Activated CD4-positive, alpha-beta T cell treated with anti-CD3 and anti-CD28 coated beads, Interleukin-2, Interleukin-6, amounts not matched to agents 100 ng/mL and 50 ng/mL, durations not matched to agents 16 hours and 8 hours (primary cell): ENCODE results near the gene UBTF.
A peak's percentile ranks its signal among the peaks of the same experiment; 100 is the strongest.

Source experiments
- DNase-seq: peaks from one replicate; pipeline ENCODE4 v3.0.0-alpha.2; 2020

UBTF gene

DNA sequence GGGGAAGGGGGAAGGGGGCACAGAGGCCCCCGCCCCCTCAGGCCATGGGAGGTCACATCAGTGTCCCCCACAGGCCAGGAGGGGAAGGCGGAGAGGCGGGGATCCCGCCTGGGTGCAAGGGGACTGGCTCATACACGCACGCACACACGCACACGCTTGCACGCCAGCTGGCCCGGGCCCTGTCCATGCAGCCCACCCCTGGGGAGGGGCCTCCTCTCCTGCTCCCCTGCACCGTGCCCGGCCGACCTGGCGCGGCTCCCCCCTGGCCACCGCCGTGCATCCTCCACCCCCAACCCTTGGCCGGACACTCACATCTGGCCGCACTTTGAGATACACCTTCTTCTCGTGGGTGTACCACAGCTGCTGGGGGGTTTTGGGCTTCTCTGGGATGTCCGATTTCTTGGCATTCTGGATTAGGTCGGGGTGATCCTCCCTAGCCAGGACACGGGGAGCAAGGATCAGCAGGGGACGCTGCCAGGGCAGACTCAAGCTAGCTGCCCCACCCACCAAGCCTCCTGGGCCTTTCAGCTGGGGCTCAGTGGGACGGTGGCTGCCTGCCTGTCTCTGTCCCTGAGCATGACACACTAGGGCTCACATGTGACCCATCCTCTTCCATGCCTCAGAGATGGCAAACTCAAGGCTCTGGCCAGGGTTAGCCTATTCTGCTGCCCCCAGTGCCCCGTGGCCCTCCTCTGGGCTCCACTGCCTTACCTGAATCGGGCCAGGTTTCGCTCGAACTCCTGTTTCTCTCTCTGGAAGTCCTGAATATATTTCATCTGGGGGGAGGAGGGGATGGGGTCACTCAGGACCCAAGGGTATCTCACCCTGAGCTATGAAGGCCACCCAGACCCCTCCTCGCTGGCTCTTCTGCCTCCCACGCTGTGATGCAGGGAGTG lies 6.7 kb downstream of the UBTF start:
- DNase-seq = no peak

DNA sequence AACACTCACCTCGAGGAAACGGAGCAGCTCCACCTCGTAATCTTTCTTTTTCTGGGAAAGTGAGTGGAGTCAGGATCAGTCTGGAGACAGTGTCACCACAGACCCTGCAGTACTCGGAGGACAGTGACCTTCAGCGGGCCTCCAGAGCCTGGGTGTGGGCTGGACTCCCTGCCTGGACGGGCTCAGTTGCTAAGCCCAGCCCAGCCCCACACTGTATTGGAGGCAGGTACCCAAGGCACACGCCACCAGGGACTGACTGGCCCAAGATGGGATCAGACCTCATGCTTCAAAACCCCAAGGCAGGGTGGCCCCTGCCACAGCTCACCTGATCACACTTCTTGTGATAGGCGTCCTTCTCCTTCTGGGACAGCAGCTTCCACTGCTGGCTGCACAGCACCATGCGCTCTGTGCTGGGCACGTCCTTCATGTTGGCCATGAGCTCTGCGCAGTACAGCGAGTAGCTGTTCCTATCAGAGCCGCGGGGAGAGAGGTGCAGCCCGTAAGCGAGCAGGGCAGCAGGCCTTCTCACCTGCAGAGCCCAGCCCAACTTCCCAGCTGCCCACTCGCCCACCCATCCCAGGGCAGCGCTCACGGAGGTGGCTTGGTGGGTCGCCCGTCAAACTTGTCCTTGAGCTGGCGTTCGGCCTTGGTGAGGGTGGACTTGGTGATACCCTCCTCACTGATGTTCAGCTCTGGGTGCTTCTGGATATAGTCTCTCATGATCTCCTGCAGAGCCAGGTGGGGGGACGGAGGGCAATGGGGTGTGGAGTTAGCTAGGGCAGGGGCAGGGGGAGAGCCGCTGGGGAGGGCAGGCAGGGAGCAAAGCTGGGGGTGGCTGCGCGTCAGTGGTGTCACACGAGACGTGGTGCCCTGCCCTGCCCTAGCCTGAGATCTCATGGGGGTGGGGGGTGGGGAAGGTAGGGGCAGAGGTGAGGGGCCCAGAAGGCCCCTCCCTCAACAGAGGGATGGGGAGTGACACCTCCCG lies 7.9 kb downstream of the UBTF start:
- DNase-seq = no peak

DNA sequence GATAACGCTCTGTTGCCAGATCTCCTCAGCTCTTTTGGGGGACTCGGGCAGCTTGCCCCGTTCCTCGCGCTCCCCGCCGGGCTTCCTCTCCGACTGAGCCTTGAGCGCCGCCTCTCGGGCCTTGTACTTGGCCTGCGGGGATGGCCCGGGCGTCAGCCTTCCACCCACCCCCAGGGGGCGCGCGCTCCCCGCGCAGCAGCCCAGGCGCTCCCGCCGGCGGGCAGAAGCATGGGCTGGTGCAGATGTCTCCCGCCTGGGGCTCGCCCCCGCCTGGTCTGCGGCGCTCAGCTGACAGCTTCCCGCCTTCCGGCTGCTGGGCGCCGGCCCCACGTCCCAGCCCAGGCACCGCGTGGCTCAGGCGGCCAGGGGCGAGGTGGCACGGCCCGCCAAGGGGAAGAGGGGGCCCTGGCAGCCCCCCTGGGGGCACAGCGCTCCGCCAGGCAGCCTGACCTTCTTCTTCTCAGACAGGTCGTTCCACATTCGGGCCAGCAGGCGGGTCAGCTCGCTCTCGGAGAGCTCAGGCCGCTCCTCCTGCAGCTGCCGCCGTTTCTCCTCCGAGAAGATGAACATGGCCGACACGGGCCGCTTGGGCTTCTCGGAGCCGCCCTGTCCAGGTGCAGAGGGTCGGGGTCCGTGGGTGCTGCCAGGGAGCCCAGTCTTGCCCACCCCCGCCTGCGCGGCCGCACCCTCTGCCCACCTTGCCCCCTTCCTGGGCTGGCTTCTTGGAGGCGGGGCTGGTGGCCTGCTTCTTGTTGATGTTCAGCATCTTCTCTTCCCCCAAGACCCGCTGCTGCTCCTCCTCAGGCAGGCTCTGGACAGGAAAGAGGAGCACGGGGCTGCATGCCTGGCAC lies 8.9 kb downstream of the UBTF start:
- peak; percentile 95 for DNase-seq

DNA sequence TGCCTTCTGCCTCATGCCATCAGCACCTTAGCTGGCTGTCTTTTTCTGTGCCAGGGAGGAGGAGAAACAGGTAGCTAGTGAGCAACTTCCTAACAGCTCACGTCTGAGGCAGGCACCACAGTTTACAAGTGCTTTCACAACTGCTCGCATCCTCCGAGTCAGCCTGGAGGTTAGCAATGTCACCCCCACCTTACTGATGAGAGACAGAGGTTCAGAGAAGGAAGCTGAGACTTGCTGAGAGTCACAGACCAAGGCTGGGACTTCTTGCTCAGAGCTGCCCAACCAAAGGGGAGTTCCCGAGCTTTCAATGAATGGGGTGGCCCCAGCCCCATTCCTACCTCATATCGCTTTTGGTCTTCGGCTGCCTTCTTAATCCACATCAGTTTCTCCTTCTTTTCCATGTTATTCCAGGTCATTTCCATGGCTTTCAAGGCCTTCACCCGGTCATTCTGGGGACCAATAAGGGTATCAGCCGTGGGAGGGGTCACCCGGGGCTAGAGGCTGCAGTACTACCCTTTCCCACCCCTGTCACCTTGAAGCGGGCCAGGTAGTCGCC lies 9.6 kb downstream of the UBTF start:
- peak; percentile 59 for DNase-seq

DNA sequence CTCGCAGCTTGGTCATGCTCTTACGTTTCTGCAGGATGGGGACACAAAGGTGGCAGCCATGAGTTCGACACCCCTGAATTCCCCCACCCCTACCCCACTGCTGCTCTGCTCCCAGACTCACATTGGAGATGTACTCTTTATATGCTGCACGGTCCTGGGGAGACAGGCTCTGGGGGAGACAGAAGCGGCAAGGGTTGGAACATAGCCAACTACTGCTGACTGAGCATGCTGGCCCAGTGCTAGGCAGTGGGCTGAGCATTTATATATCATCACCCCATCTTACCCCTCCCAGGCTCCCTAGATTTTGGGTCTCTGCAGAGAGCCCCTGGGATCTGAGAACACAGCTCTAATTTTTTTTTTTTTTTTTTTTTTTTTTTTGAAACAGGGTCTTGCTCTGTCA lies 11.7 kb downstream of the UBTF start:
- no peak for DNase-seq

DNA sequence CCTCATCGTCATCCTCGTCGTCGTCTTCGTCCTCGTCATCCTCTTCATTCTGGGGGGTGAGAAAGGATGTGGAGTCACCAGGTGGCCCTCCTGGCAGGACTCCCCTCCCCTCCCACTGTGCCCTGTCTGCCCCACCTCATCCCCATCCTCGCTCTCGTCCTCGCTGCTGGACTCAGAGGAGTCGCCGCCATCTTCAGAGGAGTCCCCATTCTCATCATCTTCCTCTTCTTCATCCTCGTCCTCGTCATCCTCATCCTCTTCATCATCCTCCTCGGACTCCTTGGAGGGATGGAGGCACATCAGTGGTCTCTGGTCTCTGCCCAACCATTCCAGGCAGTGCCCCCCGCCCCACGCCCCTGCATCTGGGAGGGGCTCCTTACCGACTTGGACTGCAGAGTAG lies 12.2 kb downstream of the UBTF start:
- DNase-seq = no peak

DNA sequence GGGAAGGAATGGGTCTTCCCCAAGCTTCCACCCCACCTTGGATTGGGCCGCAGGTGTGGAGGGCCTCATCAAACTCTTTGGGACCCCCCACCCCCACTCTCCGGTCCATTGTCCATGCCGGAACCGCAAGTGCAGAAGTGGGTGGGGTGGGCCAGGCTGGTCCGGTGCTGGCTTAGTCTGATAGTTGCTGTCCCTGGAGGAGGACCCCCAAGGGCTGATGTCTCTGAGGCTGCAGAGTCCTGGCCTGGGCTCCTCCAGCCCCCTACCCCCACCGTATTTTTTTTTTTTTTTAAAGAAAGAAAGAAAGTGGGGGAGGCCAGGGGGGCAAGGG lies 12.7 kb downstream of the UBTF start:
- DNase-seq = no peak

DNA sequence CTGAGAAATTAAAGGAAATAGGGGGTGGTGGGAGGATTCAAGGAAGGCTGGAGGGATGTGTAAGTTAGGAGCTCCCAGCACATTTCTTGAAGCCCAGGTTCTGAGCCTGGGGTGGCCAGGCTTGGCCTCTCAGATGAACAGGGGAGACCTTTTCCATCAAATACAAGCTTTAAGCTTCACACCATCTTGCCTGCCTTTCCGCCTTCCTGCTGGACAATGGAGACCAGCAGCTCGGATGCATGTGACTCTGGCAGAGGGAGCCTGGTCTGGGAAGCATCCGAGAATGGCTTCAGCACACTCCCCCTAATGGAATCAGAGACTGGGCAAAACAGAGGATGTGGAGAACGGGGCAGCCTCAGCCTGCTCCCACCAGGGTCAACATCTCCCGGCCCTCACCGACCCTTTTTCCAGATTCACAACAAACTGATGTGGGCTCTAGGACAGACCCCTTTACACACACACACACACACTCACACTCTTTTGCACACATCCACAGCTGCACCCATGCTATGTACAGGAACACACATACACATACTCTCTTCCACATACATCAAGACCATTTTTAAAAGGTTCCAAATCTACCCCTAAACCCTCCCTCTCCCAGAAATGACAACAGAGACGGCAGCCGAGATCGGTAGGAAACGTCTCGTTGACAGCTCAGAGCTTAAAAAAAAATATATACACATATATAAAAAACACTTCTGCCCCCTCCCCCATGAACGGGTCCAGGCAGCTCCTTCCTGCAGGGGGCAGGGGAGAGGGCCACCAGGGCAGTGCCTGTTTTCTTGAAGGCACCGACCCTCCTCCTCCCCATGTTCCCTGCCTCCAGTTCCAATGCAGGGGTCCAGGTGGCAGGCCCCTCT lies 13.3 kb downstream of the UBTF start:
- DNase-seq = no peak

DNA sequence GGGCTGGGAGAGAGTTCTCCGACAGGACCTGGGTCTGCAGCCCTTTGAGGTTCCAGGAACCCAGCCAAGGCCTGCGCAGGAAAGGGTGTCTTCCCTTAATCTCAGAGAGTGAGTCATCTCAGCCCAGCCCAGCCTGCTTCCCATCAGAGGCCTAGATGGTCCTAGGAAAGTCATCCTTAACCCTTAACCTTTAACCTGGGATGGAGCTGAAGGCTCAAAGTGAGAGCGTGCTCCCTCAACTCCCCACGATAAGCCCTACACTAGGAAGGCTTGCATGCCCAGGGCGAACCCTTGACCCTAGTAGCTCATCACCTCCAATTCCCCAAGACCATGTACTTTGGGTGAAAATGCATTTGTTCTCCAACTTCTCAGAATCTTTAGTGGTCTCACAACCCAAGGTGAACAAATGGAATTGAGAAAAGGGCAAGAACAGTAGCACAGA lies 15.0 kb downstream of the UBTF start:
- DNase-seq = no peak

DNA sequence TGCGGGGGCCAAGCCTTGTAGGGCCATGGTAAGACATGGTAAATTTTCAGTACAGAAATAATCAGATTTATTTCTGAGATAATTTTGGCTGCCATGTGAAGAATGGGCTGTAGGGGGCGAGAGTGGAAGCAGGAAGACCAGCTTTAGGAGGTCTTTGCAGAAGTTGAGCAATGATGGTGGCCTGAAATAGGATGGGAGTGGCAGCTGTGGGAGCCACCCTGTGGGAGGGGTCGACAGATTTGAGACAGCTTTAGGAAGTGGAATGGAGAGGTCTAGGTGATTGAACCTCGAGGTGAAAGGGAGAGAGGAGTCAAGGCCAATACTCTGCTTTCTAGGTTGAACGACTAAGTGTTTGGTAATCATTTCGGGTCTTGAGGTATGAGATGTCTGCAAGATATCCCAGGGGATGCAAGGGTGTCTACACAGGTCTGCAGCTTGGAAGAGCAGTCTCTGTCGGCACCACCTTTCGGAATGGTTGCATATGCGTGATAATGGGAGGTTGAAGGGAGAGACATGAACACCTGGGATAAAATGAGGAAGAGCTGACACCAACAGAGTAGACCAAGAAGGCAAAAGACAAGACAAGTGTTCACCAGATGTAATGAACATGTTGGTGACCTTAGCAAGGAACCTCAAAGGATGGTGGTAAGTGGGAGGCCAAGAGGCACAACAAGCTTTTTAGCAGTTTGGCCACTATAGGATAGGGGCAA lies 15.6 kb downstream of the UBTF start:
- DNase-seq = peak; percentile 80

DNA sequence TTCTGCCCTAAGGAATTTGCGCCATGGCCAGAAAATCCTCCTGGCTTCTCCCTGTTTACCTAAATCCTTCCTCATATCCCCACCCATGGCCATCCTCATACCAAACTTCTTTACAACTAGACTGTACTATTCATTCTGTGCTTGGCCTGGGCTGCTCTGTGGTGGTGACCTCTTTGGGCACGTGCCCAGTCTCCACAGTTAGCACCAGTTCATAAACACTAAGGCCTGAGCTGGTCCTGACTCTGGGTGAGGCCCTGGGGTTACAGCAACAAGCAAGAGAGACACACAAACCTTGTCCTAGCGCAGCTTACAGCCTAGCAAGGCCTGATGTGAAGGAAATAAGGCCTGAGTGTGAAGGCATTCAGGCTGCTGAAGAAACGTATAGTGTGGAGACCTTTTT lies 16.7 kb downstream of the UBTF start:
- no peak for DNase-seq

DNA sequence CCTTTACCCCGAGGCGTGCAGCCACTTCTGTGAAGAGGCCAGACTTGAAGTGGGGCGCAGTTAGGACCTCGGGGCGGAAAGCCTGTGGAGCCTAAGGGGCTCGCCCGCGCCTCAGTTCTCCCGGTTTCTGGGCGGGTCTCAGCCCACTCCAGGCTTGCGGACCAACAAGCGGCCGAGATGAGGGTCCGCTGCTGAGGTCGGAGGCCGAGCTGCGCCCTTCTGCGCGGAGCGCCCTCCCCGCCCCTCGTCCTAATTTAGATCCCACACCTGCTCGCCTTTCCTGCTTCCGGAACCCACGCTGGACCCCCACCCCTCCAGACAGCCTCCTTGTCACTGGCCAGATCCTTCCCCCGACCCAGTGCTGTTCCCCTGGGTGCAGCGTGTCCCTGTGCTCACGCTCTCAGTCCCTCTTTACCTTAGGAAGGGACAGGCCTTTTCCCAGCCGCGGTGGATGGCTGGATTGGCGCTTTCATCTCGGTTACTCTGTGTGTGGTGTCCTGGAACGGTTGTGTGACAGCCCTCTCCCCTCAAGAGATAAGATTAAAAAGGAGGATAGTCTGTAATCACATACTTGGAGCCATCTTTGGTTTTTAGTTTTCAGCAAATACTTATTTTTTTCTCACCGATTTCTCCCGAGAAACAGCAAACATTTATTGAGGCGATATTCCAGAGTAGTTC lies 18.9 kb downstream of the UBTF start:
- peak; percentile 27 for DNase-seq

DNA sequence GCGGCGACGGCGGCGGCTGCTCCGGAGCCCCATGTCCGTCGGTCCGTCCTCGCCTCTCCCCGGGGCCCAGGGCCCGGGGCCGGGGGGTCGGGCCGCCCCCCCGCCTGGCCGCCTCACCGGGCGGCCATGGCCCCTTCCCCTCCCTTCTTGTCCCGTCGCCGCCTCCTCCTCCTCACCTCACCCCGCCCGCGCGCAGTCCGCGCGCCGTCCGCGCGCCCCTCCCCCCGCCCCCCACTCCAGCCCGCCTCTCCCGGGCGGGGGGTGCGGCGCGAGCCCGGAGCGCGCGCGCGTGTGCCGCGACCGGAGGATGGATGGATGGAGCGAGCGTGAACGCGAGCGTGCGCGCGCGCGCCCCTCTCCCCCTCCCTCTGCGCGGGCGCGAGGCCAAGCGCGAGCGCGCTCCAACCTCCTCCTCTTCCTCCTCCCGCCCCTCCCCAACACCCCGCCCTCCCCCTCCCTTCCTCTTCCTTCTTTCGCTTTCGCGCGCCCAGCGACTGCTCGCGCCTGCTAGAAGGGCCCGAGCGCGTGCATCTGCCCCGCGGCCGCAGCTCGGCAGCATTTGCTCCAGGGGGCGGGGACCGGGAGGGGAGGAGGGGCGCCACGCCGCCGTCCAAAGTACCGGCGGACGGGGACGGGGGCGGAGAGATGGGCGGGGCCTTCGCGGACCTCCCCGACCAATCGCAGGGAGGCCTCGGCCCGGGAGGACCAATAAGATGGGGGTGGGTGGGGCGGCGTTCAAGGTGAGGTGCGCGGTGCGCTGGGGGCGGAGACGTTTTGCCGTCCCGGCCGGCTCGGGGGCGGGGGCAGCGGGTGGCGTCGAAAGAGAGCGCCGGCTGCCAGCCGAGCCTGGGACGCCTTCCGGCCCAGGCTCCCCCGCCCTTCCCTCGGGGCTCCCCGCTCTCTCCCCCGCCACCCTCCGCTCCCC lies 19.7 kb downstream of the UBTF start, which contains the start of gene ATXN7L3:
ATXN7L3 (minus strand) TSS at position 332 of the 925 bp plus-strand sequence. CDS start 1,814 bp downstream, outside the sequence.
- DNase-seq = peak; percentile 100

DNA sequence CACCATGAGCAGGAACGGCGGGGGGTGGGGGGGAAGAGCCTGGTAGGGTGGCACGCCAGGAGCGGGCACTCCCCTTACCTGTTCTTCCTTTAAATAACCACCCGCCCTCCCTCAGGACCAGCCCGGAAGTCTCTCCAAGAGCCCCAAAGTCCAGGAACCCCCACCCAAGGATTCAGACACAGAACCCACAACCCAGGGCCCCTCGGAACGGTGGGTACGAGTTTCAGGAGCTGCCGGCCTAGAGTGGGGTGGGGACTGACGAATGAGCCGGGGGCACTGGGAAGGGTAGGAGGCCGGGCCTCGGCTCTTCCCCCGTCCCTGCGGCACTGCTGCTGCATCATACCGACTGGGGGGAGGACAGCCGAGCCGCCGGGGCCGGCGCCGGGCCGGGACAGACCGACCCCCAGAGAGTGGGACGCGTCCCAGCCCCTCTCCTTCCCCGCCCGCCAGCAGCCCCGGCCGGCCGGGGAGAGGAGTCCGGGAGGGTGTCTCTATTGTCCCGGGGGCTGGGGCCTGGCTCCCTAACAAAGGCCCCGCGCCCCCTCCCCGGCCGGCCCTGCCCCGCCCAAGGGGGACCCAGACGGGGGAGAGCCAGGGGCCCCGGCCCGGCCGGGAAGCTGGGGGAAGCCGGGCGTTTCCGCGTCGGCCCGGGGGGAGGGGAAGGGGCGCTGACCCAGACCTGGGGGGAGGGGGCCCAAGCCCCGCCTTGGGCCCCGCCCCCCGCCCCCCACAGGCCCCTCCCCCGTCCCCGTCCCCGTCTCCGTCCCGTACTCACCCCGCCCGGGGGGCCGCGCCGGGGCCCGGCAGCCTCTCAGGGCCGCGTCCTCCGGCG lies 20.5 kb downstream of the UBTF start:
- DNase-seq = peak; percentile 67

DNA sequence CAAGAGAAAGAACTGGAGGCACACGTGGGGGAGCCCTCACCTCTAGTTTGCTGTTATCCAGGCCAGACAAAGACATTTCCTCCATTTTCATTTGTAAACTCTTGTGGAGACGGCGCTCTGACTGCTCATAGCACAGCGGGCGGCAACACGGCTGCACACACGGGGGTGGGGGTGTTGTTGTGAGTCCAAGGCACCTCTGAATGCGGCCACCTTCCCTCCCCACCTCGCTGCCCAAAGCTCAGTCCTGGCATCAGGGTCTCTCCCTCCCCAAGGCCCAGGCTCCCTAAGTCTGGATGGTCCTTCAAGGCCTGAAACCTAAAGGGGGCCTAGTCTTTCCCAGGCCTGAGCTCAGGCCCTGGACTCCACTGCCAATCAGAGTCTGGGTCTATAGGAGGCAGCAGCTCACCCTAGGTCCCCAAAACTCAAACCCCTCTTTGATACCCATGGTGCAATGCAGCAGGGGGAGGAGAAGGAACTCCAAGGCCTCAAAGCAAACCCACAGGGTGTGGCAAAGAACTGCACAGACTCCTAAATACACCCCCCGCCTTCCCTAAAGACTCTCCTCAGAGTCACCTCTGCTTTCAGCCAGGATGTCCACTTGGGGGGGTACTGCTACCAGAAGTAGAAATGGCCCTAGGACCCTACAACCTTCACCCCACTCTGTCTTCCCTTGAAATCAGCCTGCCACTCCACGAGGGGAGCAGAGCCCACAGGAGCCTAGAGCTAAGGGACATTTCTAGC lies 21.3 kb downstream of the UBTF start:
- peak; percentile 79 for DNase-seq

DNA sequence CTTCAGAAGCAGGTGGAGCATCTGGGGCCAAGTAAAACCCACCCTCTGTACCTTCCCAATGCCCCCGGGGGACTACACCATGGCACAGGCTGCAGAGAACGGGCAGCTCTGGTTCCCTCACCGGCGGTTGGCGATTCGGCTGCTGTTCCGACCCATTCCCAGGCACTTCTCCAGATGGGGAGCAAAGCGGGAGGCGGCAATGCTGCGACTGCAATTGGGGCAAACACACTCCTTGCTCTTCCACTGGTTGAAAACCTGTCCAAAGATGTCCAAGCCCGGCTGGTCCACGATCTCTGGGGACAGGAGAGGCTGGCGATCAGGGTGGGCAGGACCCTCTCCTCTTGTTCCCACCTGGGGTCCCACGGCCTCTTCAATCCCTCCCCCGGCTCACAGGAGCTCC lies 22.4 kb downstream of the UBTF start:
- no peak for DNase-seq
